IMR-90 (cell line): ENCODE data around the gene ZDHHC12. TPM values are rescaled to one million over a fixed set of nuclear protein-coding genes. Genes with fewer than 3 reads are reported as not detected.

Experiments used
- ATAC-seq: fragments of 200-7000 bp; cut with Tn5 transposase; 2 replicates; pipeline ENCODE4 v1.9.1; 2020; ENCODE audit warnings: low read depth, mild to moderate bottlenecking, moderate library complexity
- BruUV-seq: library from RNA; stranded (reverse); fragments of 400-500 nt; replicated peaks from 2 replicates; lab custom pipeline; 2021; lab: Mats Ljungman, UMichigan
- CTCF ChIA-PET: fragments of 300-600 bp; formaldehyde crosslinking; extraction: SDS; loops from one replicate; lab custom pipeline; 2021; ENCODE audit warnings: antibody characterized with exemption; lab: Yijun Ruan, JAX
- POLR2A ChIA-PET: fragments of 300-600 bp; sonication (Branson Sonifier 250); formaldehyde crosslinking; loops from one replicate; lab custom pipeline; 2022; ENCODE audit warnings: antibody characterized with exemption; ENCODE audit not compliant: unreplicated experiment; lab: Charles Lee
- DNase-seq: peaks from one replicate; pipeline ENCODE4 v3.0.0; 2013
- H2AFZ ChIP-seq: replicated peaks from 2 replicates; pipeline ENCODE3; 2013; ENCODE audit warnings: low read length, mild to moderate bottlenecking; ENCODE audit not compliant: poor library complexity
- H2AK5ac ChIP-seq: 2 replicates; pipeline ENCODE4 v1.6.1; 2013; ENCODE audit warnings: low read depth, low read length, inconsistent platforms
- H2AK9ac ChIP-seq: replicated peaks from 2 replicates; pipeline ENCODE3; 2013; ENCODE audit warnings: mild to moderate bottlenecking, low read depth, low read length, moderate library complexity; ENCODE audit not compliant: poor library complexity
- H2BK120ac ChIP-seq: 2 replicates; pipeline ENCODE4 v1.6.1; 2013; ENCODE audit warnings: low read depth, low read length, inconsistent platforms
- H2BK15ac ChIP-seq: 3 replicates; pipeline ENCODE4 v1.6.1; 2013; ENCODE audit warnings: low read depth, low read length, inconsistent platforms
- H2BK20ac ChIP-seq: 2 replicates; pipeline ENCODE4 v1.6.1; 2013; ENCODE audit warnings: low read depth, mild to moderate bottlenecking, inconsistent platforms, low read length, moderate library complexity
- H2BK5ac ChIP-seq: 2 replicates; pipeline ENCODE4 v1.6.1; 2013; ENCODE audit warnings: mild to moderate bottlenecking, low read depth, low read length, inconsistent platforms; ENCODE audit not compliant: poor library complexity, severe bottlenecking
- H3K14ac ChIP-seq: replicated peaks from 2 replicates; pipeline ENCODE4 v1.6.1; 2013; ENCODE audit warnings: low read depth, low read length, inconsistent platforms
- H3K18ac ChIP-seq: 2 replicates; pipeline ENCODE4 v1.6.1; 2013; ENCODE audit warnings: low read depth, low read length, control low read depth
- H3K23ac ChIP-seq: 2 replicates; pipeline ENCODE4 v1.6.1; 2013; ENCODE audit warnings: low read depth, low read length, inconsistent platforms
- H3K27ac ChIP-seq: 2 replicates; pipeline ENCODE4 v1.5.1; 2013; ENCODE audit warnings: mild to moderate bottlenecking, control low read depth, low read length; ENCODE audit not compliant: insufficient read depth
- H3K27me3 ChIP-seq: 2 replicates; pipeline ENCODE4 v1.6.1; 2013; ENCODE audit warnings: low read length; ENCODE audit not compliant: control insufficient read depth, insufficient read depth
- H3K36me3 ChIP-seq: 2 replicates; pipeline ENCODE4 v1.6.1; 2013; ENCODE audit warnings: low read length, mixed read lengths; ENCODE audit not compliant: control insufficient read depth, insufficient read depth
- H3K4ac ChIP-seq: 2 replicates; pipeline ENCODE4 v1.6.1; 2013; ENCODE audit warnings: low read depth, low read length, inconsistent platforms
- H3K4me1 ChIP-seq: 2 replicates; pipeline ENCODE4 v1.6.1; 2013; ENCODE audit warnings: low read length, mixed read lengths; ENCODE audit not compliant: control insufficient read depth, insufficient read depth
- H3K4me2 ChIP-seq: 2 replicates; pipeline ENCODE4 v1.6.1; 2013; ENCODE audit warnings: low read depth, mild to moderate bottlenecking, control low read depth, low read length, moderate library complexity
- H3K4me3 ChIP-seq: 2 replicates; pipeline ENCODE4 v1.5.1; 2013; ENCODE audit warnings: low read depth, mild to moderate bottlenecking, control low read depth, low read length, moderate library complexity; ENCODE audit not compliant: insufficient read depth
- H3K56ac ChIP-seq: 2 replicates; pipeline ENCODE4 v1.6.1; 2013; ENCODE audit warnings: low read length, inconsistent platforms; ENCODE audit not compliant: insufficient read depth; ENCODE audit errors: extremely low read depth
- H3K79me1 ChIP-seq, 2 experiments: 2 replicates each; pipeline ENCODE4 v1.6.1; 2013; ENCODE audit warnings: low read length in 2 of 2, inconsistent platforms in 1 of 2, low read depth in 1 of 2
- H3K9ac ChIP-seq: 2 replicates; pipeline ENCODE4 v1.6.1; 2013; ENCODE audit warnings: low read depth, low read length, control low read depth
- H3K9me1 ChIP-seq: 2 replicates; pipeline ENCODE4 v1.6.1; 2013; ENCODE audit warnings: low read length, inconsistent platforms; ENCODE audit not compliant: insufficient read depth
- H3K9me3 ChIP-seq: 2 replicates; pipeline ENCODE4 v1.6.1; 2013; ENCODE audit warnings: low read length; ENCODE audit not compliant: control insufficient read depth, insufficient read depth
- H4K20me1 ChIP-seq: 2 replicates; pipeline ENCODE4 v1.6.1; 2013; ENCODE audit warnings: low read length, inconsistent platforms; ENCODE audit not compliant: insufficient read depth
- H4K5ac ChIP-seq: 2 replicates; pipeline ENCODE4 v1.6.1; 2013; ENCODE audit warnings: mild to moderate bottlenecking, low read depth, low read length, control low read depth
- H4K8ac ChIP-seq, 2 experiments: 2 replicates each; pipeline ENCODE4 v1.6.1; 2013; ENCODE audit warnings: low read depth in 2 of 2, low read length in 2 of 2, control low read depth in 1 of 2, inconsistent platforms in 1 of 2
- H4K91ac ChIP-seq: 2 replicates; pipeline ENCODE4 v1.6.1; 2013; ENCODE audit warnings: low read depth, low read length, inconsistent platforms; ENCODE audit not compliant: insufficient read depth
- BHLHE40 ChIP-seq: fragments of 150-350 bp; IDR thresholded peaks from 2 replicates; pipeline ENCODE4 v1.6.1; 2016; ENCODE audit warnings: mild to moderate bottlenecking, low read depth, low read length
- MAZ ChIP-seq: IDR thresholded peaks from 2 replicates; pipeline ENCODE4 v1.6.1; 2012; ENCODE audit warnings: low read depth, mild to moderate bottlenecking, low read length, improper control_type of control experiment, moderate library complexity, borderline replicate concordance
- RAD21 ChIP-seq: IDR thresholded peaks from 2 replicates; pipeline ENCODE4 v1.6.1; 2012; ENCODE audit warnings: low read length, improper control_type of control experiment
- RFX5 ChIP-seq: IDR thresholded peaks from 2 replicates; pipeline ENCODE4 v1.8.0; 2012; ENCODE audit warnings: low read depth, mild to moderate bottlenecking, low read length, moderate library complexity
- SMC3 ChIP-seq: fragments of 150-350 bp; IDR thresholded peaks from 2 replicates; pipeline ENCODE4 v1.6.1; 2016; ENCODE audit warnings: low read depth, mild to moderate bottlenecking, antibody characterized with exemption, low read length, moderate library complexity
- WGBS, 2 experiments: methylation state at CpG; one replicate each; pipeline versions ENCODE4 v1.1.5 to v1.1.7; 2013; ENCODE audit warnings: missing lambda C conversion rate in 2 of 2; ENCODE audit not compliant: insufficient read length in 1 of 2; ENCODE audit errors: extremely low coverage in 2 of 2; 5-methylcytosine and 5-hydroxymethylcytosine counted together
- dilution Hi-C: fragments of 300-500 bp; cut with HindIII; formaldehyde crosslinking; loops from one replicate; pipeline ENCODE4 v1.14.3; 2018; ENCODE audit warnings: low sequenced_read_pairs; ENCODE audit not compliant: unreplicated experiment
- in situ Hi-C: fragments of 300-500 bp; cut with MboI; formaldehyde crosslinking; loops from 3 replicates; pipeline ENCODE4 v1.14.3; 2019; ENCODE audit warnings: low sequenced_read_pairs, inconsistent platforms, mixed read lengths
- intact Hi-C: fragments of 100-400 bp; cut with micrococcal nuclease; formaldehyde crosslinking; loops from 2 replicates; pipeline ENCODE4 v1.10.0; 2022
- polyA plus RNA-seq, 3 experiments: library from polyadenylated mRNA; depleted of rRNA; stranded (reverse); fragments of >200 nt; gene quantifications; 2 replicates each; pipeline ENCODE4 v1.2.3, GENCODE V29; 2012; ENCODE audit warnings: low replicate concordance in 1 of 3
- total RNA-seq: library from RNA; depleted of rRNA; stranded (reverse); fragments of >200 nt; gene quantifications from 2 replicates; pipeline ENCODE4 v1.2.3, GENCODE V29; 2012
- TF ChIP-seq, protein P1 (sequence below): conservative IDR thresholded peaks from 2 replicates; pipeline ENCODE4 v1.5.1; 2012; ENCODE audit warnings: mild to moderate bottlenecking, low read depth, low read length, improper control_type of control experiment
- TF ChIP-seq, protein P2 (sequence below): fragments of 150-350 bp; IDR thresholded peaks from 2 replicates; pipeline ENCODE4 v1.6.1; 2016; ENCODE audit warnings: low read depth, mild to moderate bottlenecking, low read length, moderate library complexity, borderline replicate concordance
- TF ChIP-seq, protein P3 (sequence below): fragments of 150-350 bp; IDR thresholded peaks from 2 replicates; pipeline ENCODE4 v1.6.1; 2017; ENCODE audit warnings: mild to moderate bottlenecking, antibody characterized with exemption, low read length, low read depth

Gene ZDHHC12
- total and polyA plus RNA-seq, 2 of the 4 experiments (the other 2 are of a cell fraction), result 16.7 to 60.7 TPM

DNA sequence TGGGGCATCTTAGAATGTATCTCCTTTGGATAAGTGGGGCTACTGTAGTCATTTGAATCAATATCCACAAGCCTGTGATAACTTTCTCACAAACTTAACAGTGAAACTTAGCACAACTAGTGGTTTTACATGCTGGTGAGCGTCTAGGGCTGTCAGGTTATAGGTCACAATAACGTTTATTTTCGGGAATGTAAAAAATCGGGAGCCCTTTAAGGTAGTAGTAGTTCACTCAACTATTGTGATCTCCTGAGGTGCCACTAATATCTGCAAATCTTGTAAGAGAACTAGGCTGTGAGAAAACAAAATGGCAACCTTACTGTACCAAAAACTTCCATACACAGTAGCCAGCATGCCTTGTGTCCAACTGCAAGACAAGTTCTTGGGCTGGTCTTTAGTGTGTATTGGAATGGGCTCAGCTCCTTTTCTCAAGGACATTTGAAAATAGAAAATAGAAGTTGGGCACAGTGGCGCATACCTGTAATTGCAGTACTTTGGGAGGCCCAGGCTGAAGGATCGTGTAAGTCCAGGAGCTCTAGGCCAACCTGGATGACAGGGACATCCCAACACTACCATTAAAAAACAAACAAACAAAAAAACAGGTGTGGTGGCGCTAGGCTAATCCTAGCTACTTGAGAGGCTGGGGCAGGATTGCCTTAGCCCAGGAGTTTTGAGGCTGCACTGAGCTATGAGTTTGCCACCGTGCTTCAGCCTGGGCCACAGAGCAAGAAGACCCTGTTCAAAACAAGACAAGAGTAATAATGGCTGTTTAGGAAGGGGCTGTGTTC, 26.8 kb downstream of the ZDHHC12 start (continued):
- TF ChIP-seq, protein P1, sequence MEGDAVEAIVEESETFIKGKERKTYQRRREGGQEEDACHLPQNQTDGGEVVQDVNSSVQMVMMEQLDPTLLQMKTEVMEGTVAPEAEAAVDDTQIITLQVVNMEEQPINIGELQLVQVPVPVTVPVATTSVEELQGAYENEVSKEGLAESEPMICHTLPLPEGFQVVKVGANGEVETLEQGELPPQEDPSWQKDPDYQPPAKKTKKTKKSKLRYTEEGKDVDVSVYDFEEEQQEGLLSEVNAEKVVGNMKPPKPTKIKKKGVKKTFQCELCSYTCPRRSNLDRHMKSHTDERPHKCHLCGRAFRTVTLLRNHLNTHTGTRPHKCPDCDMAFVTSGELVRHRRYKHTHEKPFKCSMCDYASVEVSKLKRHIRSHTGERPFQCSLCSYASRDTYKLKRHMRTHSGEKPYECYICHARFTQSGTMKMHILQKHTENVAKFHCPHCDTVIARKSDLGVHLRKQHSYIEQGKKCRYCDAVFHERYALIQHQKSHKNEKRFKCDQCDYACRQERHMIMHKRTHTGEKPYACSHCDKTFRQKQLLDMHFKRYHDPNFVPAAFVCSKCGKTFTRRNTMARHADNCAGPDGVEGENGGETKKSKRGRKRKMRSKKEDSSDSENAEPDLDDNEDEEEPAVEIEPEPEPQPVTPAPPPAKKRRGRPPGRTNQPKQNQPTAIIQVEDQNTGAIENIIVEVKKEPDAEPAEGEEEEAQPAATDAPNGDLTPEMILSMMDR, result no peak

DNA sequence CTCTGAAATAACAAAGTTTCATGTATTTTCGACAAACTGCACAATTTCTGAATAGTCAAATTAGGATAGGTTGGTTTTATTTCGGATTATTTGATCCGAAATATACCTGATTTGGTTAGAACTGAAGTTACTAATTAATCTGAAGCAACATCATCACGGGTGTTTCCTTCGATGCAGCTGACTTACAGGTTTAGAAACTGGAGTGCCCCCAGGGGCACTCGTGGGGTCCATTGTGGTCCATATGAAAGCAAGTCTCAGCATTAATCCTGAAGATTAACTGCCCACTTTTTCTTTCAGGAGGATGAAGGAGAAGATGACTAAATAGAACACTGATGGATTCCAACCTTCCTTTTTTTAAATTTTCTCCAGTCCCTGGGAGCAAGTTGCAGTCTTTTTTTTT, 29.6 kb downstream of the ZDHHC12 start:
- Histone ChIP-seq H3K9me3 (no peaks in the 10 kb centered on the region), H2BK5ac (no peak overlapping the region), H3K23ac (no peak overlapping the region), H2AFZ (no peak overlapping the region), H2AK9ac (no peak overlapping the region), H3K4me3 (no peak overlapping the region), H4K20me1 (peaks cover 25% of the 10 kb centered on the region), H4K91ac (no peak overlapping the region), H3K36me3 (peaks cover 27% of the 10 kb centered on the region), H3K9me1 (peaks cover 9% of the 10 kb centered on the region), H3K4me2 (no peak overlapping the region), H2AK5ac (no peak overlapping the region), H4K5ac (no peak overlapping the region), H3K79me1 (peaks cover 10 to 43% of the 10 kb centered on the region in 2 experiments; a peak in 3 of 4 replicates), H3K9ac (no peak overlapping the region), H3K4ac (no peak overlapping the region), H3K14ac (no peak overlapping the region), H3K18ac (no peak overlapping the region), H2BK20ac (no peak overlapping the region), H3K27me3 (no peaks in the 10 kb centered on the region), H2BK15ac (no peak overlapping the region), H4K8ac (no peak overlapping the region), H3K27ac (no peak overlapping the region), H3K4me1 (no peaks in the 10 kb centered on the region), H3K56ac (no peak overlapping the region), H2BK120ac (no peak overlapping the region)
- no peak for DNase-seq
- no TSS peak for BruUV-seq
- POLR2A ChIA-PET, result no interaction called here
- no peak for ATAC-seq
- WGBS, 2 experiments, result 91% methylated on average over 4 of the region's 6 CpGs; no CpG with 5 or more reads in 1 of the 2 experiments
- intact Hi-C loops (loop anchor here (10.0 kb wide), 1 partner anchor 120 kb away; no protein-coding TSS in a partner anchor), in situ Hi-C loops (no loop called here), dilution Hi-C loops (no loop called here)
- CTCF ChIA-PET, result no interaction called here
- no peak for TF ChIP-seq MAZ
- TF ChIP-seq, protein P2, sequence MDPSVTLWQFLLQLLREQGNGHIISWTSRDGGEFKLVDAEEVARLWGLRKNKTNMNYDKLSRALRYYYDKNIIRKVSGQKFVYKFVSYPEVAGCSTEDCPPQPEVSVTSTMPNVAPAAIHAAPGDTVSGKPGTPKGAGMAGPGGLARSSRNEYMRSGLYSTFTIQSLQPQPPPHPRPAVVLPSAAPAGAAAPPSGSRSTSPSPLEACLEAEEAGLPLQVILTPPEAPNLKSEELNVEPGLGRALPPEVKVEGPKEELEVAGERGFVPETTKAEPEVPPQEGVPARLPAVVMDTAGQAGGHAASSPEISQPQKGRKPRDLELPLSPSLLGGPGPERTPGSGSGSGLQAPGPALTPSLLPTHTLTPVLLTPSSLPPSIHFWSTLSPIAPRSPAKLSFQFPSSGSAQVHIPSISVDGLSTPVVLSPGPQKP, result no peak
- TF ChIP-seq SMC3, result no peak
- TF ChIP-seq RFX5, result no peak
- TF ChIP-seq, protein P1, result no peak
- no peak for TF ChIP-seq BHLHE40
- TF ChIP-seq, protein P3, sequence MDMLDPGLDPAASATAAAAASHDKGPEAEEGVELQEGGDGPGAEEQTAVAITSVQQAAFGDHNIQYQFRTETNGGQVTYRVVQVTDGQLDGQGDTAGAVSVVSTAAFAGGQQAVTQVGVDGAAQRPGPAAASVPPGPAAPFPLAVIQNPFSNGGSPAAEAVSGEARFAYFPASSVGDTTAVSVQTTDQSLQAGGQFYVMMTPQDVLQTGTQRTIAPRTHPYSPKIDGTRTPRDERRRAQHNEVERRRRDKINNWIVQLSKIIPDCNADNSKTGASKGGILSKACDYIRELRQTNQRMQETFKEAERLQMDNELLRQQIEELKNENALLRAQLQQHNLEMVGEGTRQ, result no peak
- TF ChIP-seq RAD21, result no peak
